CD14-positive monocyte (primary cell): ENCODE data around the gene STAT3. TPM values are rescaled to one million over a fixed set of nuclear protein-coding genes. Genes with fewer than 3 reads are reported as not detected.
A peak's percentile ranks its signal among the peaks of the same experiment; 100 is the strongest.
"Not testable (repeated sequence)": the region's sequence is repeated elsewhere in the genome, so short reads cannot be mapped to it uniquely, and the experiment has no call there.

Experiments
- DNase-seq, 3 donors: peaks; one replicate each; pipeline ENCODE4 v3.0.0-alpha.2; 2011 to 2022
- H2AFZ ChIP-seq: 2 replicates; pipeline ENCODE4 v1.6.0; 2012; ENCODE audit warnings: mild to moderate bottlenecking, low read depth, low read length, inconsistent platforms; ENCODE audit not compliant: insufficient read depth, poor library complexity, severe bottlenecking
- H3K27ac ChIP-seq, 2 donors: 1 replicate in 1 of 2; 2 replicates in 1 of 2; pipeline ENCODE4 v1.5.1; 2012 to 2013; ENCODE audit warnings: low read length in 2 of 2, control low read depth in 1 of 2, inconsistent platforms in 1 of 2, low read depth in 1 of 2, mild to moderate bottlenecking in 1 of 2
- H3K27me3 ChIP-seq, 2 donors: one replicate each; pipeline versions ENCODE4 v1.6.0 to v1.6.1; 2011 to 2013; ENCODE audit warnings: low read length in 2 of 2; ENCODE audit not compliant: control insufficient read depth in 2 of 2, insufficient read depth in 2 of 2
- H3K36me3 ChIP-seq, 2 donors: replicated peaks in 1 of 2; 1 replicate in 1 of 2; 2 replicates in 1 of 2; pipeline versions ENCODE4 v1.5.1 to v1.6.1; 2012 to 2013; ENCODE audit warnings: low read length in 2 of 2, control low read depth in 1 of 2, inconsistent platforms in 1 of 2, mild to moderate bottlenecking in 1 of 2; ENCODE audit not compliant: insufficient read depth in 2 of 2, control insufficient read depth in 1 of 2
- H3K4me1 ChIP-seq, 2 donors: 1 replicate in 1 of 2; 2 replicates in 1 of 2; pipeline versions ENCODE4 v1.5.1 to v1.6.1; 2012 to 2013; ENCODE audit warnings: low read length in 2 of 2, control low read depth in 1 of 2, inconsistent platforms in 1 of 2, mild to moderate bottlenecking in 1 of 2, moderate library complexity in 1 of 2; ENCODE audit not compliant: insufficient read depth in 2 of 2, control insufficient read depth in 1 of 2
- H3K4me2 ChIP-seq: replicated peaks from 2 replicates; pipeline ENCODE3; 2012; ENCODE audit warnings: low read length, moderate library complexity, mild to moderate bottlenecking; ENCODE audit not compliant: poor library complexity, severe bottlenecking; ENCODE audit errors: extremely low read depth
- H3K4me3 ChIP-seq, 3 experiments: fragments of 200-600 bp in 1 of 3; sonication (generic) in 1 of 3; replicated peaks in 1 of 3; 1 replicate in 2 of 3; 2 replicates in 1 of 3; pipeline ENCODE4 v1.5.1; 2011 to 2013; ENCODE audit warnings: low read length in 3 of 3, mild to moderate bottlenecking in 3 of 3, control low read depth in 2 of 3, low read depth in 2 of 3, inconsistent platforms in 1 of 3, moderate library complexity in 1 of 3
- H3K79me2 ChIP-seq: 2 replicates; pipeline ENCODE4 v1.6.0; 2012; ENCODE audit warnings: mild to moderate bottlenecking, control low read depth, inconsistent platforms, low read length, moderate library complexity; ENCODE audit not compliant: insufficient read depth
- H3K9ac ChIP-seq: 2 replicates; pipeline ENCODE4 v1.6.0; 2017; ENCODE audit warnings: low read length, mild to moderate bottlenecking; ENCODE audit not compliant: insufficient read depth, poor library complexity, severe bottlenecking
- H3K9me3 ChIP-seq, 2 donors: replicated peaks in 1 of 2; 1 replicate in 1 of 2; 2 replicates in 1 of 2; pipeline versions ENCODE4 v1.5.1 to v1.6.1; 2012 to 2013; ENCODE audit warnings: low read length in 2 of 2, control low read depth in 1 of 2; ENCODE audit not compliant: control insufficient read depth in 1 of 2, insufficient read depth in 1 of 2
- H4K20me1 ChIP-seq: 2 replicates; pipeline ENCODE4 v1.6.0; 2012; ENCODE audit warnings: mild to moderate bottlenecking, low read length, control low read depth, moderate library complexity; ENCODE audit not compliant: insufficient read depth
- H3K27ac Mint-ChIP-seq, 7 donors: one replicate each; pipeline ENCODE4 v1.8.0; 2020; ENCODE audit warnings: mild to moderate bottlenecking in 7 of 7, mixed read lengths in 7 of 7, moderate library complexity in 6 of 7, inconsistent platforms in 2 of 7
- H3K27me3 Mint-ChIP-seq, 3 donors: one replicate each; pipeline ENCODE4 v1.8.0; 2021 to 2022; ENCODE audit warnings: low read depth in 3 of 3, mild to moderate bottlenecking in 3 of 3, mixed read lengths in 3 of 3, moderate library complexity in 3 of 3, inconsistent platforms in 1 of 3
- H3K36me3 Mint-ChIP-seq, 2 donors: one replicate each; pipeline ENCODE4 v1.8.0; 2020; ENCODE audit warnings: mixed read lengths in 2 of 2, inconsistent platforms in 1 of 2, mild to moderate bottlenecking in 1 of 2
- H3K4me1 Mint-ChIP-seq: one replicate; pipeline ENCODE4 v1.8.0; 2020; ENCODE audit warnings: mild to moderate bottlenecking, mixed read lengths
- H3K4me3 Mint-ChIP-seq, 2 donors: one replicate each; pipeline ENCODE4 v1.8.0; 2020; ENCODE audit warnings: mild to moderate bottlenecking in 2 of 2, mixed read lengths in 2 of 2, moderate library complexity in 1 of 2
- H3K9me3 Mint-ChIP-seq, 7 donors: one replicate each; pipeline ENCODE4 v1.8.0; 2020 to 2022; ENCODE audit warnings: mixed read lengths in 7 of 7, mild to moderate bottlenecking in 6 of 7, moderate library complexity in 6 of 7, inconsistent platforms in 2 of 7
- CTCF ChIP-seq: fragments of 200-600 bp; IDR thresholded peaks from one replicate; pipeline ENCODE4 v1.8.0; 2022; ENCODE audit warnings: antibody characterized with exemption, mild to moderate bottlenecking
- WGBS: methylation state at CpG from one replicate; pipeline ENCODE4 v1.1.5; 2013; ENCODE audit warnings: missing lambda C conversion rate; ENCODE audit not compliant: insufficient coverage; 5-methylcytosine and 5-hydroxymethylcytosine counted together
- intact Hi-C, 2 donors: fragments of 100-400 bp; cut with micrococcal nuclease; formaldehyde crosslinking; loops; one replicate each; pipeline versions ENCODE4 v1.15.0 to v1.15.1; 2023
- polyA plus RNA-seq, 3 donors: library from polyadenylated mRNA; depleted of rRNA in 1 of 3; unstranded in 2 of 3; stranded (reverse) in 1 of 3; fragments of 300-500 nt in 2 of 3; fragments of >200 nt in 1 of 3; fragmentation: Illumina TruSeq in 2 of 3; gene quantifications; 1 replicate in 2 of 3; 2 replicates in 1 of 3; pipeline ENCODE4 v1.2.3, GENCODE V29; 2012 to 2021

STAT3 gene
- polyA plus RNA-seq, 3 donors, result 73.0 to 155 (median 110) TPM

DNA sequence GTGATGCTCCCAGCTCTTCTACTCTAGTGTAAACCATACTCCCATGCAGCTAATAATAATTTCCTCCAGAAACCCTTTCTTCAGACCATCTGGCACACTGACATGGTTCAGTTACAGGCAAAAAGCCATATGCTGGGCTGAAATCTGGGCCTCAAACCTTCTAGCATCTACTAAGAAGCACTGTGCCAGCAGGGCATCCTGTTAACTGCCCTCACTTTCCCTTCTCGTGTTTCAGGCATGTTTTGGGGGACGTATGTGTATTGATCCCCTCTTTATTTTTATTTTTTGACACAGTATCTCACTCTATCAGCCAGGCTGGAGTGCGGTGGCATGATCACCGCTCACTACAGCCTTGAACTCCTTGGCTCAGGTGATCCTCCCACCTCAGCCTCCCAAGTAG lies 66.7 kb downstream of the STAT3 start:
- H3K27me3 Mint-ChIP-seq, result peaks cover 0 to 2% (median 0%) of the 10 kb centered on the region in 3 donors
- Histone ChIP-seq H3K27ac (no peak overlapping the region), H3K9ac (no peak overlapping the region), H3K4me2 (no peak overlapping the region), H4K20me1 (peaks cover 75% of the 10 kb centered on the region), H2AFZ (no peak overlapping the region), H3K4me1 (peaks cover 3 to 6% of the 10 kb centered on the region in 2 donors), H3K4me3 (no peak overlapping the region), H3K79me2 (no peaks in the 10 kb centered on the region), H3K36me3 (peaks cover 78 to 94% of the 10 kb centered on the region in 2 donors), H3K9me3 (no peaks in the 10 kb centered on the region), H3K27me3 (no peaks in the 10 kb centered on the region)
- H3K9me3 Mint-ChIP-seq, result no peaks in the 10 kb centered on the region
- H3K4me3 Mint-ChIP-seq, result no peak overlapping the region
- intact Hi-C loops, result loop anchor here (5.0 kb wide), 1 partner anchor 196 kb away; no protein-coding TSS in a partner anchor
- peaks cover 21% of the 10 kb centered on the region for H3K4me1 Mint-ChIP-seq
- WGBS, result 57% methylated on average over 2 of the region's 4 CpGs
- no peak for TF ChIP-seq CTCF
- H3K27ac Mint-ChIP-seq, result no peak overlapping the region
- peaks cover 79 to 98% of the 10 kb centered on the region in 2 donors for H3K36me3 Mint-ChIP-seq
- no peak for DNase-seq

GRCh38 chr17:42317967-42318366 lies 70.3 kb downstream of the STAT3 start:
- peaks cover 68 to 98% of the 10 kb centered on the region in 2 donors for H3K36me3 Mint-ChIP-seq
- DNase-seq, H3K27me3 ChIP-seq, H3K4me2 ChIP-seq, H3K27me3 Mint-ChIP-seq, H3K4me3 Mint-ChIP-seq, H2AFZ ChIP-seq, H3K9me3 Mint-ChIP-seq, intact Hi-C loops, H3K9ac ChIP-seq, H3K27ac ChIP-seq, H3K79me2 ChIP-seq, H3K4me3 ChIP-seq, H3K9me3 ChIP-seq: not testable (repeated sequence)
- peaks cover 36% of the 10 kb centered on the region for H3K4me1 Mint-ChIP-seq
- Histone ChIP-seq H4K20me1 (peaks cover 90% of the 10 kb centered on the region), H3K4me1 (peaks cover 14 to 21% of the 10 kb centered on the region in 2 donors), H3K36me3 (peaks cover 71 to 98% of the 10 kb centered on the region in 2 donors)
- WGBS, result 94% methylated on average over 4 of the region's 6 CpGs
- H3K27ac Mint-ChIP-seq, result peak overlapping the region in 1 of 7 donors; percentile 7
